ENCODE measurements around the gene SPNS3. TPM values are rescaled to one million over a fixed set of nuclear protein-coding genes. Genes with fewer than 3 reads are reported as not detected.

Gene SPNS3
- total RNA-seq, 1 experiment from 2014 or later: 0.37 TPM

DNA sequence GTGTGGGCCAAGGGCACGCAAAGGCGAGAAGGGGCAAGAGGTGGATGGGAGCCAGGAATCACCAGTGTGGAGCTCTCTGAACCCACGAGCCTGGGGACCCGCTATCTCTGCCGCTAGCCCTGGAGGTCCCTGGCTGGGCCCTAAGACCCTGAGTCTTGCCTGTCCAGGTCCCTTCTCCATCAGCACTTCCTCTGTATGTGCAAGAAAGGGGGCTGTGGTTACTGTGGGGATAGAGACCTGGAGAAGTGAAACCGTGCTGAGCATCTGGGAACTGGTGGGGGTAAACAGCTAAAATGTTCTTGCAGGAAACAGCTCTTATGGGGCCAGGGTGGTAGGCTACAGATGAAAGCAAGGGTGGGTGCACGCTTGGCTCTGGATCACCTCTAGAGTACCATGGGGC is 3.1 kb downstream of the SPNS3 start:
- POLR2A ChIA-PET: no interaction called here
- H3K36me3 ChIP-seq (ENCODE audit: control insufficient read depth in 1 of 2, insufficient read depth in 2 of 2, low read length in 2 of 2): no peaks in the 10 kb centered on the region
- ATAC-seq (no peak), DNase-seq (ENCODE audit: low read depth, low spot score) (no peak)
- intact Hi-C loops (cut with micrococcal nuclease): no loop called here
- H3K4me2 ChIP-seq (ENCODE audit: low read length): no peak overlapping the region
- H4K20me1 ChIP-seq (ENCODE audit: insufficient read depth): no peaks in the 10 kb centered on the region
- no peaks in the 10 kb centered on the region for H3K9me3 ChIP-seq (ENCODE audit: control insufficient read depth in 1 of 2, insufficient read depth in 1 of 2, low read depth in 1 of 2, low read length in 2 of 2)
- no peak overlapping the region for H3K27ac ChIP-seq (ENCODE audit: low read depth, low read length)
- H3K9ac ChIP-seq (ENCODE audit: low read length): no peak overlapping the region
- no peaks in the 10 kb centered on the region for H3K27me3 ChIP-seq (ENCODE audit: insufficient read depth, low read length)
- no peak overlapping the region for H2AFZ ChIP-seq (ENCODE audit: low read depth, low read length, poor library complexity, severe bottlenecking)
- CTCF ChIA-PET: interaction anchor here (0.7 to 1.2 kb wide), 2 partner anchors 16 to 130 kb away, joined by 3 read pairs; no protein-coding TSS in a partner anchor
- no peaks in the 10 kb centered on the region for H3K79me2 ChIP-seq (ENCODE audit: insufficient read depth, low read length)
- H3K4me3 ChIP-seq (replicated peaks in 1 of 2; ENCODE audit: low read depth in 1 of 2, low read length in 2 of 2): no peak overlapping the region
- TF ChIP-seq ELF1 (IDR thresholded peaks at IDR 0.05; ENCODE audit: borderline replicate concordance, low read depth): no peak
- TF ChIP-seq RAD21 (IDR thresholded peaks at IDR 0.05; ENCODE audit: low read depth): no peak
- TF ChIP-seq SIN3A (IDR thresholded peaks at IDR 0.05; ENCODE audit: low read depth): no peak
- TF ChIP-seq ZNF274 (IDR thresholded peaks at IDR 0.05; ENCODE audit: low read depth, low read length): no peak
- TF ChIP-seq CEBPB (IDR thresholded peaks at IDR 0.05; ENCODE audit: low read depth): no peak
- no peak for TF ChIP-seq EZH2 (IDR thresholded peaks at IDR 0.05)
- TF ChIP-seq EGR1 (IDR thresholded peaks at IDR 0.05; ENCODE audit: low read depth): no peak
- TF ChIP-seq, protein P1, sequence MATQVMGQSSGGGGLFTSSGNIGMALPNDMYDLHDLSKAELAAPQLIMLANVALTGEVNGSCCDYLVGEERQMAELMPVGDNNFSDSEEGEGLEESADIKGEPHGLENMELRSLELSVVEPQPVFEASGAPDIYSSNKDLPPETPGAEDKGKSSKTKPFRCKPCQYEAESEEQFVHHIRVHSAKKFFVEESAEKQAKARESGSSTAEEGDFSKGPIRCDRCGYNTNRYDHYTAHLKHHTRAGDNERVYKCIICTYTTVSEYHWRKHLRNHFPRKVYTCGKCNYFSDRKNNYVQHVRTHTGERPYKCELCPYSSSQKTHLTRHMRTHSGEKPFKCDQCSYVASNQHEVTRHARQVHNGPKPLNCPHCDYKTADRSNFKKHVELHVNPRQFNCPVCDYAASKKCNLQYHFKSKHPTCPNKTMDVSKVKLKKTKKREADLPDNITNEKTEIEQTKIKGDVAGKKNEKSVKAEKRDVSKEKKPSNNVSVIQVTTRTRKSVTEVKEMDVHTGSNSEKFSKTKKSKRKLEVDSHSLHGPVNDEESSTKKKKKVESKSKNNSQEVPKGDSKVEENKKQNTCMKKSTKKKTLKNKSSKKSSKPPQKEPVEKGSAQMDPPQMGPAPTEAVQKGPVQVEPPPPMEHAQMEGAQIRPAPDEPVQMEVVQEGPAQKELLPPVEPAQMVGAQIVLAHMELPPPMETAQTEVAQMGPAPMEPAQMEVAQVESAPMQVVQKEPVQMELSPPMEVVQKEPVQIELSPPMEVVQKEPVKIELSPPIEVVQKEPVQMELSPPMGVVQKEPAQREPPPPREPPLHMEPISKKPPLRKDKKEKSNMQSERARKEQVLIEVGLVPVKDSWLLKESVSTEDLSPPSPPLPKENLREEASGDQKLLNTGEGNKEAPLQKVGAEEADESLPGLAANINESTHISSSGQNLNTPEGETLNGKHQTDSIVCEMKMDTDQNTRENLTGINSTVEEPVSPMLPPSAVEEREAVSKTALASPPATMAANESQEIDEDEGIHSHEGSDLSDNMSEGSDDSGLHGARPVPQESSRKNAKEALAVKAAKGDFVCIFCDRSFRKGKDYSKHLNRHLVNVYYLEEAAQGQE (IDR thresholded peaks at IDR 0.05; ENCODE audit: low read depth): no peak
- TF ChIP-seq SP1 (IDR thresholded peaks at IDR 0.05; ENCODE audit: low read depth): no peak
- TF ChIP-seq, protein P2, sequence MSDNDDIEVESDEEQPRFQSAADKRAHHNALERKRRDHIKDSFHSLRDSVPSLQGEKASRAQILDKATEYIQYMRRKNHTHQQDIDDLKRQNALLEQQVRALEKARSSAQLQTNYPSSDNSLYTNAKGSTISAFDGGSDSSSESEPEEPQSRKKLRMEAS (IDR thresholded peaks at IDR 0.05): no peak
- no peak for TF ChIP-seq YY1 (IDR thresholded peaks at IDR 0.05; ENCODE audit: extremely low read depth, insufficient replicate concordance, low read depth, low read length)
- TF ChIP-seq, protein P3, sequence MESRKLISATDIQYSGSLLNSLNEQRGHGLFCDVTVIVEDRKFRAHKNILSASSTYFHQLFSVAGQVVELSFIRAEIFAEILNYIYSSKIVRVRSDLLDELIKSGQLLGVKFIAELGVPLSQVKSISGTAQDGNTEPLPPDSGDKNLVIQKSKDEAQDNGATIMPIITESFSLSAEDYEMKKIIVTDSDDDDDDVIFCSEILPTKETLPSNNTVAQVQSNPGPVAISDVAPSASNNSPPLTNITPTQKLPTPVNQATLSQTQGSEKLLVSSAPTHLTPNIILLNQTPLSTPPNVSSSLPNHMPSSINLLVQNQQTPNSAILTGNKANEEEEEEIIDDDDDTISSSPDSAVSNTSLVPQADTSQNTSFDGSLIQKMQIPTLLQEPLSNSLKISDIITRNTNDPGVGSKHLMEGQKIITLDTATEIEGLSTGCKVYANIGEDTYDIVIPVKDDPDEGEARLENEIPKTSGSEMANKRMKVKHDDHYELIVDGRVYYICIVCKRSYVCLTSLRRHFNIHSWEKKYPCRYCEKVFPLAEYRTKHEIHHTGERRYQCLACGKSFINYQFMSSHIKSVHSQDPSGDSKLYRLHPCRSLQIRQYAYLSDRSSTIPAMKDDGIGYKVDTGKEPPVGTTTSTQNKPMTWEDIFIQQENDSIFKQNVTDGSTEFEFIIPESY (IDR thresholded peaks at IDR 0.05; ENCODE audit: extremely low read depth, insufficient replicate concordance, low read length): no peak
- no peak for TF ChIP-seq SRF (IDR thresholded peaks at IDR 0.05; ENCODE audit: low read depth)
- no peak for TF ChIP-seq JUND (IDR thresholded peaks at IDR 0.05)
- TF ChIP-seq POLR2A (IDR thresholded peaks at IDR 0.05; ENCODE audit: borderline replicate concordance, extremely low read depth, insufficient read depth, insufficient read length): no peak
- no peak for TF ChIP-seq CBX3 (IDR thresholded peaks at IDR 0.05; ENCODE audit: low read depth)
- TF ChIP-seq TCF7L2 (IDR thresholded peaks at IDR 0.05; ENCODE audit: borderline replicate concordance, extremely low read depth, insufficient read depth, insufficient read length): no peak
- TF ChIP-seq, protein P4, sequence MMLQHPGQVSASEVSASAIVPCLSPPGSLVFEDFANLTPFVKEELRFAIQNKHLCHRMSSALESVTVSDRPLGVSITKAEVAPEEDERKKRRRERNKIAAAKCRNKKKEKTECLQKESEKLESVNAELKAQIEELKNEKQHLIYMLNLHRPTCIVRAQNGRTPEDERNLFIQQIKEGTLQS (IDR thresholded peaks at IDR 0.05): no peak
- TF ChIP-seq POLR2AphosphoS5 (IDR thresholded peaks at IDR 0.05; ENCODE audit: low read depth, low read length): no peak
- RAD21 ChIA-PET (ENCODE audit: low non-redundant PET in 1 of 2, low total read pairs in 2 of 2, uncharacterized antibody in 2 of 2, unreplicated experiment in 2 of 2): no interaction called here
- BruUV-seq (replicated peaks): no TSS peak
- H3K4me1 ChIP-seq (ENCODE audit: control insufficient read depth in 1 of 2, insufficient read depth in 2 of 2, low read length in 2 of 2): no peaks in the 10 kb centered on the region
- H3K9me2 ChIP-seq (ENCODE audit: insufficient read depth): no peaks in the 10 kb centered on the region

All from HCT116 (cell line).